SU-DHL-6 (cell line): ENCODE data around the gene NME3.

Source experiments
- CTCF ChIP-seq: fragments of 200-600 bp; sonication (generic); IDR thresholded peaks from one replicate; pipeline ENCODE4 v1.5.1; 2017; ENCODE audit warnings: antibody characterized with exemption, mild to moderate bottlenecking, low read length, moderate library complexity; ENCODE audit not compliant: insufficient read depth, poor library complexity, severe bottlenecking
- EZH2phosphoT487 ChIP-seq: fragments of 200-600 bp; sonication (generic), shearing (Covaris generic); conservative IDR thresholded peaks from 2 replicates; pipeline ENCODE4 v1.6.1; 2018; ENCODE audit warnings: mild to moderate bottlenecking, antibody characterized with exemption, low read length, moderate library complexity, mixed read lengths

DNA sequence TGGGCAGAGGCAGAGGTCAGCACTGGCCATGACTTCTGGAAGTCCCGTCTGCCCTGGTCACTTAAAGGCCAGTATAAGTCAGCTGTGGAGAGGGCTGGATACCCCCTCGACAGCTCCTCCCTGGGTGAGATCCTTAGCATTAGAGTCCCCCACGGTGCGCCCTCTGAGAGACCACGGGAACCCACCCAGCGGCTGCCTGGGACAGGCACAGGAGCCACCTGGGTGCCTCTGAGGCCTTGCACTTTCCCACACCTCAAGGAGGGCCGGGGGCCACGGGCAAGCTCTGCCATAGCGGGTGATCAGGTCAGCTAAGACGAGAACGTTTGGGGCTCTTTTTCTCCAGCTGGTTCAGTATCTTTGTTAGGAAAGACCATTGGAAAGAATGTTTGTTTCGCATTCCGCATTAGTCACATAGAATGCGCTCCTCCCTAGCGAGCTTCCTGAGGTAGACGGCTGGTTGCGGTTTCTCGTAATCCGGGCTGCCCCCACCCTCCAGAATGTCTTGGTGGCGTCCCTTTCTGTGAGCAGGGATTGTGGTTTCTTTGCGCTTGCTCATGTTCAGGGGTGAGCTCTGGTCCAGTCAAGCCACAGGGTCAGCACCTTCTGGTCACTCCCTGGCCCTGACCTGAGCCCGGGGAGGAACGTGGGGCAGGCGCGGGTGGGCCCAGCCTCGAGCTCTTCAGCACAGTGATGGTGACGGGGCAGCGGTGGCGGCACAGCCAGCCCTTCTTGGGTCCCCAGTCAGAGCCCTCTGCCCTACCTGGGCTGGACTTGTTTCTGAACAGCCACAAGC, 25.2 kb downstream of the NME3 start:
- no peak for TF ChIP-seq CTCF
- no peak for TF ChIP-seq EZH2phosphoT487
